Cardiac fibroblast (primary cell): ENCODE results near the gene TP53RK.

Source experiments
- DNase-seq, 2 donors: peaks; one replicate each; pipeline versions ENCODE4 v3.0.0 to v3.0.0-alpha.2; 2010; ENCODE audit warnings: low read depth in 2 of 2
- H3K4me3 ChIP-seq, 2 donors: replicated peaks in 1 of 2; 1 replicate in 1 of 2; 2 replicates in 1 of 2; pipeline ENCODE4 v1.5.1; 2011; ENCODE audit warnings: low read depth in 2 of 2, low read length in 2 of 2, mild to moderate bottlenecking in 2 of 2, moderate library complexity in 1 of 2
- CTCF ChIP-seq: IDR thresholded peaks from one replicate; pipeline ENCODE4 v1.5.1; 2011; ENCODE audit warnings: low read depth, mild to moderate bottlenecking, low read length, inconsistent platforms

The TP53RK gene

GRCh38 chr20:46708172-46708860 is 19.1 kb upstream of the TP53RK start:
- TF ChIP-seq CTCF: peak; percentile 4
- no peak for DNase-seq

GRCh38 chr20:46706242-46706641 is 17.0 kb upstream of the TP53RK start:
- TF ChIP-seq CTCF: no peak

More at GRCh38 chr20:46708172-46708860, 19.1 kb upstream of the TP53RK start:
- no peak overlapping the region for H3K4me3 ChIP-seq

GRCh38 chr20:46705378-46705729 is 16.1 kb upstream of the TP53RK start:
- TF ChIP-seq CTCF: no peak

More at GRCh38 chr20:46706242-46706641, 17.0 kb upstream of the TP53RK start:
- no peak overlapping the region for H3K4me3 ChIP-seq
- no peak for DNase-seq

GRCh38 chr20:46704714-46705377 is 15.6 kb upstream of the TP53RK start:
- no peak overlapping the region for H3K4me3 ChIP-seq
- peak in 1 of 2 donors; percentile 31 for DNase-seq
- no peak for TF ChIP-seq CTCF

More at GRCh38 chr20:46705378-46705729, 16.1 kb upstream of the TP53RK start:
- peak in 1 of 2 donors; percentile 30 for DNase-seq
- H3K4me3 ChIP-seq: no peak overlapping the region

GRCh38 chr20:46703435-46703834 is 14.2 kb upstream of the TP53RK start:
- DNase-seq: no peak
- H3K4me3 ChIP-seq: no peak overlapping the region
- TF ChIP-seq CTCF: no peak

GRCh38 chr20:46702447-46703203 is 13.4 kb upstream of the TP53RK start:
- TF ChIP-seq CTCF: no peak
- no peak overlapping the region for H3K4me3 ChIP-seq
- DNase-seq: no peak
